Liver (tissue), 9 donors: ENCODE measurements around the gene ZNF408. TPM values are rescaled to one million over a fixed set of nuclear protein-coding genes. Genes with fewer than 3 reads are reported as not detected.

Experiments used
- DNase-seq: peaks from one replicate; pipeline ENCODE4 v3.0.0-alpha.2; 2017; ENCODE audit warnings: low spot score
- H3K27ac ChIP-seq, 2 donors: one replicate each; pipeline ENCODE4 v1.7.0; 2013; ENCODE audit warnings: inconsistent platforms in 2 of 2, low read length in 2 of 2, control low read depth in 1 of 2, low read depth in 1 of 2, mild to moderate bottlenecking in 1 of 2
- H3K27me3 ChIP-seq, 4 donors: one replicate each; pipeline versions ENCODE4 v1.6.1 to v1.7.0; 2013; ENCODE audit warnings: low read length in 3 of 4, inconsistent platforms in 1 of 4, mild to moderate bottlenecking in 1 of 4, moderate library complexity in 1 of 4; ENCODE audit not compliant: control insufficient read depth in 4 of 4, insufficient read depth in 4 of 4
- H3K36me3 ChIP-seq, 4 donors: one replicate each; pipeline versions ENCODE4 v1.6.1 to v1.7.0; 2013; ENCODE audit warnings: low read length in 3 of 4, mild to moderate bottlenecking in 3 of 4, low read depth in 1 of 4, moderate library complexity in 1 of 4; ENCODE audit not compliant: control insufficient read depth in 4 of 4, insufficient read depth in 3 of 4
- H3K4me1 ChIP-seq, 4 donors: one replicate each; pipeline versions ENCODE4 v1.6.1 to v1.7.0; 2013; ENCODE audit warnings: low read length in 3 of 4, mild to moderate bottlenecking in 3 of 4, moderate library complexity in 1 of 4; ENCODE audit not compliant: control insufficient read depth in 4 of 4, insufficient read depth in 4 of 4
- H3K4me3 ChIP-seq, 3 donors: one replicate each; pipeline versions ENCODE4 v1.6.1 to v1.7.0; 2013; ENCODE audit warnings: low read length in 3 of 3, control low read depth in 1 of 3, low read depth in 1 of 3, mild to moderate bottlenecking in 1 of 3
- H3K9ac ChIP-seq, 2 donors: one replicate each; pipeline ENCODE4 v1.7.0; 2013; ENCODE audit warnings: low read length in 2 of 2, mild to moderate bottlenecking in 2 of 2, moderate library complexity in 2 of 2, control low read depth in 1 of 2, low read depth in 1 of 2
- H3K9me3 ChIP-seq, 4 donors: one replicate each; pipeline versions ENCODE4 v1.6.1 to v1.7.0; 2013; ENCODE audit warnings: low read length in 3 of 4; ENCODE audit not compliant: control insufficient read depth in 4 of 4
- ATF3 ChIP-seq: IDR thresholded peaks from 2 replicates; pipeline ENCODE4 v1.6.1; 2016; ENCODE audit warnings: antibody characterized with exemption
- CTCF ChIP-seq: fragments of 150-350 bp; IDR thresholded peaks from 2 replicates; pipeline ENCODE4 v1.5.1; 2017; ENCODE audit warnings: improper control_type of control experiment, low read depth, low read length; ENCODE audit not compliant: missing input control
- EGR1 ChIP-seq, 2 donors: IDR thresholded peaks; 2 replicates each; pipeline ENCODE4 v1.6.1; 2016 to 2018; ENCODE audit warnings: antibody characterized with exemption in 2 of 2, low read depth in 2 of 2
- FOXA1 ChIP-seq: IDR thresholded peaks from 2 replicates; pipeline ENCODE4 v1.6.1; 2016; ENCODE audit warnings: antibody characterized with exemption
- FOXA2 ChIP-seq: IDR thresholded peaks from 2 replicates; pipeline ENCODE4 v1.6.1; 2016; ENCODE audit warnings: antibody characterized with exemption
- GABPA ChIP-seq, 2 donors: IDR thresholded peaks in 1 of 2; conservative IDR thresholded peaks in 1 of 2; 2 replicates each; pipeline ENCODE4 v1.6.1; 2016; ENCODE audit warnings: antibody characterized with exemption in 2 of 2, mild to moderate bottlenecking in 1 of 2, moderate library complexity in 1 of 2
- HNF4A ChIP-seq, 2 donors: conservative IDR thresholded peaks; 2 replicates each; pipeline ENCODE4 v1.6.1; 2016; ENCODE audit warnings: antibody characterized with exemption in 2 of 2, mild to moderate bottlenecking in 2 of 2
- HNF4G ChIP-seq: IDR thresholded peaks from 2 replicates; pipeline ENCODE4 v1.6.1; 2016; ENCODE audit warnings: antibody characterized with exemption
- JUND ChIP-seq, 2 donors: IDR thresholded peaks; 2 replicates each; pipeline ENCODE4 v1.6.1; 2016; ENCODE audit warnings: antibody characterized with exemption in 2 of 2
- MAX ChIP-seq: IDR thresholded peaks from 2 replicates; pipeline ENCODE4 v1.6.1; 2016; ENCODE audit warnings: antibody characterized with exemption
- NR2F2 ChIP-seq: IDR thresholded peaks from 2 replicates; pipeline ENCODE4 v1.6.1; 2016; ENCODE audit warnings: antibody characterized with exemption
- RAD21 ChIP-seq, 2 donors: IDR thresholded peaks; 2 replicates each; pipeline ENCODE4 v1.6.1; 2016; ENCODE audit warnings: antibody characterized with exemption in 2 of 2, mild to moderate bottlenecking in 2 of 2
- REST ChIP-seq: IDR thresholded peaks from 2 replicates; pipeline ENCODE4 v1.6.1; 2016; ENCODE audit warnings: antibody characterized with exemption, mild to moderate bottlenecking
- RXRA ChIP-seq, 2 donors: IDR thresholded peaks; 2 replicates each; pipeline ENCODE4 v1.6.1; 2017 to 2018; ENCODE audit warnings: antibody characterized with exemption in 2 of 2, mild to moderate bottlenecking in 1 of 2
- SP1 ChIP-seq: IDR thresholded peaks from 2 replicates; pipeline ENCODE4 v1.6.1; 2018; ENCODE audit warnings: antibody characterized with exemption, mild to moderate bottlenecking
- TAF1 ChIP-seq: conservative IDR thresholded peaks from 2 replicates; pipeline ENCODE4 v1.6.1; 2016; ENCODE audit warnings: antibody characterized with exemption, mild to moderate bottlenecking
- YY1 ChIP-seq: IDR thresholded peaks from 2 replicates; pipeline ENCODE4 v1.6.1; 2016; ENCODE audit warnings: antibody characterized with exemption, mild to moderate bottlenecking
- ZBTB33 ChIP-seq: IDR thresholded peaks from 2 replicates; pipeline ENCODE4 v1.6.1; 2016; ENCODE audit warnings: antibody characterized with exemption
- WGBS: extraction: QIAGEN DNeasy Blood & Tissue Kit; methylation state at CpG from one replicate; pipeline ENCODE4 v1.1.7; 2013; 5-methylcytosine and 5-hydroxymethylcytosine counted together
- polyA plus RNA-seq, 2 donors: library from polyadenylated mRNA; stranded (reverse) in 1 of 2; unstranded in 1 of 2; fragments of 200-250 nt in 1 of 2; fragments of >200 nt in 1 of 2; fragmentation: Nextera tagmentation in 1 of 2; extraction: Ambion mirVana in 1 of 2; gene quantifications; one replicate each; pipeline versions ENCODE4 v1.2.1 to v1.2.3, GENCODE V29; 2013 to 2015
- total RNA-seq, 2 donors: library from RNA; depleted of rRNA; stranded (reverse); fragments of >200 nt; gene quantifications; one replicate each; pipeline ENCODE4 v1.2.3, GENCODE V29; 2014
- donor health status: healthy.
- donor health status: healthy.
- donor health status: healthy.
- donor health status: healthy.
- donor health status: healthy.

The ZNF408 gene
- total and polyA plus RNA-seq, 4 donors = 3.4 to 8.4 (median 5.5) TPM

GRCh38 chr11:46693597-46694012, 7.2 kb upstream of the ZNF408 start:
- H3K4me3 ChIP-seq = no peak overlapping the region
- no peak overlapping the region for H3K9ac ChIP-seq
- no peaks in the 10 kb centered on the region for H3K27me3 ChIP-seq
- TF ChIP-seq TAF1 (no peak), REST (no peak), EGR1 (IDR thresholded peaks at IDR 0.05; ENCODE audit: low read depth in 2 of 2) (no peak), ZBTB33 (no peak), SP1 (no peak), NR2F2 (no peak), JUND (IDR thresholded peaks at IDR 0.05) (no peak), MAX (no peak)
- H3K9me3 ChIP-seq = no peaks in the 10 kb centered on the region
- no peak for DNase-seq
- peaks cover 6 to 27% (median 20%) of the 10 kb centered on the region in 4 donors for H3K4me1 ChIP-seq
- H3K27ac ChIP-seq = no peak overlapping the region
- H3K36me3 ChIP-seq = peaks cover 17 to 52% (median 24%) of the 10 kb centered on the region in 4 donors
- WGBS = 85% methylated on average over 2 of the region's 2 CpGs

GRCh38 chr11:46694072-46694471, 6.8 kb upstream of the ZNF408 start:
- Histone ChIP-seq H3K4me3 (no peak overlapping the region), H3K36me3 (peaks cover 17 to 51% (median 24%) of the 10 kb centered on the region in 4 donors), H3K9me3 (no peaks in the 10 kb centered on the region), H3K27me3 (no peaks in the 10 kb centered on the region), H3K9ac (no peak overlapping the region), H3K27ac (no peak overlapping the region), H3K4me1 (peaks cover 8 to 32% (median 24%) of the 10 kb centered on the region in 4 donors)
- DNase-seq = no peak
- TF ChIP-seq YY1 (no peak), SP1 (no peak), EGR1 (IDR thresholded peaks at IDR 0.05; ENCODE audit: low read depth in 2 of 2) (no peak), HNF4G (no peak), FOXA2 (no peak), REST (no peak), JUND (IDR thresholded peaks at IDR 0.05) (no peak), MAX (no peak), FOXA1 (no peak), NR2F2 (no peak), RXRA (IDR thresholded peaks at IDR 0.05) (no peak), CTCF (no peak), TAF1 (no peak), ATF3 (no peak), RAD21 (IDR thresholded peaks at IDR 0.05) (no peak), GABPA (IDR thresholded peaks at IDR 0.05 in 1 of 2, conservative IDR thresholded peaks at IDR 0.05 in 1 of 2) (no peak), HNF4A (conservative IDR thresholded peaks at IDR 0.05) (no peak), ZBTB33 (no peak)
- 89% methylated on average over 6 of the region's 6 CpGs for WGBS
